ENCODE measurements around the gene CHRNA5.
A peak's percentile ranks its signal among the peaks of the same experiment; 100 is the strongest.

The CHRNA5 gene

DNA sequence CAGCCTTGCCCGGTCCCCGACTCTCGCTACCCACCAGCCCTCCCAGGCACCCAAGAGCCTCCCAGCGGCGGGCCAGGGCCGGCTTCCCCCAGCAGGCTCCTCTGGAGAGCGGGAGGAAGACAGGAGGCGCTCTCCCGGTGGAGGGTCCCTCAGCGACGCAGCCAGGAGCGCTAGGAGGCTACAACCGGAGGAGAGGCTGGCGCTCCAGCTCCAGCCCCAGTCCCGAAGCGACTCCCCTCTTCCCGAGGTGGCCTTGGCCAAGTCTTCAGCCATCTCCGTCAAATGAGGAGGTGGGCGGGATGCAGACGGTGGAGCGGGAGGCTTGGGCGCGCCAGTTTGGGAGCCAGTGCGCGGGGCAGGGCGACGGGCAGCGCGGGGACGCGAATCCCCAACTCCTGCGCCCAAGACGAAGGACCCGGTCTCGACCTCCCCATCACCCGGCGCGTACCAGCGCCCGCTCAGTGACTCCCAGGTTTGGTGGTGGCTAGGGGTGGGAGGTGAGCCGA lies 54.8 kb downstream of the CHRNA5 start:
- Histone ChIP-seq H2BK12ac (ENCODE audit: low read length in 2 of 2) (no peak overlapping the region), H3K9me3 (ENCODE audit: control insufficient read depth, low read length) (no peaks in the 10 kb centered on the region), H3K9ac (ENCODE audit: low read length) (no peak overlapping the region), H3K4ac (ENCODE audit: low read depth in 1 of 2, low read length in 2 of 2) (no peak overlapping the region), H2AK5ac (ENCODE audit: low read length, severe bottlenecking) (no peak overlapping the region), H3K79me1 (replicated peaks; ENCODE audit: low read length, poor library complexity, severe bottlenecking) (no peaks in the 10 kb centered on the region), H4K8ac (ENCODE audit: low read length) (no peak overlapping the region), H2BK15ac (ENCODE audit: low read depth, poor library complexity, severe bottlenecking) (no peak overlapping the region), H3K18ac (ENCODE audit: low read depth in 1 of 2, low read length in 2 of 2) (no peak overlapping the region), H3K4me3 (ENCODE audit: insufficient read depth in 1 of 2, low read depth in 1 of 2, low read length in 2 of 2) (peak overlapping the region; percentile 18 to 40), H3K4me1 (ENCODE audit: control insufficient read depth, insufficient read depth, low read depth, low read length) (peaks cover 14% of the 10 kb centered on the region), H3K14ac (ENCODE audit: low read length in 2 of 2) (no peak overlapping the region), H3K27me3 (ENCODE audit: control insufficient read depth in 1 of 2, insufficient read depth in 1 of 2, low read length in 2 of 2) (peaks cover 48 to 64% of the 10 kb centered on the region in 2 experiments), H3K4me2 (ENCODE audit: low read length, poor library complexity, severe bottlenecking) (peak overlapping the region; percentile 76), H2BK120ac (ENCODE audit: low read depth, low read length) (no peak overlapping the region), H3K27ac (ENCODE audit: low read length, poor library complexity, severe bottlenecking) (no peak overlapping the region), H2AFZ (ENCODE audit: low read depth, low read length) (no peak overlapping the region), H3K23ac (ENCODE audit: low read length in 2 of 2) (peak overlapping the region in 1 of 2 experiments; percentile 81), H2BK5ac (ENCODE audit: low read depth, low read length, poor library complexity, severe bottlenecking) (no peak overlapping the region), H3K36me3 (ENCODE audit: control insufficient read depth in 1 of 2, insufficient read depth in 2 of 2, low read depth in 1 of 2, low read length in 2 of 2) (no peaks in the 10 kb centered on the region), H4K91ac (ENCODE audit: low read length) (no peak overlapping the region)
- WGBS: under 1% methylated on average over 24 of the region's 41 CpGs
- peak; percentile 30 for DNase-seq

DNA sequence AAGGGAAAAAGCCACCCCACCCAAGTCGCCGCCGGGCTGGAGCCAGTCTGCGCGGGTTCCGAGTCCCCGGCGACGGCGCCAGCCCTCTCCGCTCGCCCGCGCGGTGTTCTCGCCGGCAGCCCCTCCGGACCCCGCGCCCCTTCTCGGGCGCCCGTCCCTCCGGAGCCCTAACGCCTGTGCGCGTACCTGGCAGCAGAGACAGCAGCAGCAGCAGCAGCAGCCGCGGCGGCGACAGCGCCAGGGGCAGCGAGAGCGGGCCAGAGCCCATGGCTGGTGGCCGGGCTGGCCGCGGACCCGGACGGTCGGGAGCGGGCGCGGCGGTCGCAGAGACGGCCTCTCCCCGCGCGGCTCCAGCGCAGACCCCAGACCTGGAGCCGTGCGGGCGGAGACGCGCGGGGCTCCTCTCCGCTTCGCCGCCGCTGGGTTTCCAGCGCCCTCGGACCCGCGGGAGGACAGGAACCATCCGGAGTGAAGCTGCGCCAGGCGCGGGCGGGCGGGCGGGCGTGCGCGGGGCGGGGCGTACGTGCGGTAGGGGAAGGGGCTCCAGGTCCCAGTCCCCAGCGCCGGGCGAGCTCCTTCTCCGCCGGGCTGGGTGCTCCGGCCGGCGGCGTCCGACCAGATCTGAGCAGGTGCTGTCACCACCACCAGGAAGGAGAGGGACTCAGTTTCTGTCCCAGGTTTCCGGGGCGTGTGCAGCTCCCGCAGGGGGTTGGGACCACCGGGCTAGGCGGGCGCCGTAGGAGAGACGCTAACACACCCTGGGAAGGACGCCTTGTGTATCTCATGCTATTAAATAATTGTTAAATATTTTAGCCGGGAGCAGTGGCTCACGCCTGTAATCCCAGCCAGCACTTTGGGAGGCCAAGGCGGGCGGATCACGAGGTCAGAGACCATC lies 55.5 kb downstream of the CHRNA5 start, which contains the start of gene CHRNA3:
TSS of gene CHRNA3 (minus strand) at position 470 of the 895 bp plus-strand sequence. CDS start at position 268, 202 bp downstream.
- no peak within 1 kb of the TSS for H3K18ac ChIP-seq (ENCODE audit: low read depth in 1 of 2, low read length in 2 of 2)
- H3K9ac ChIP-seq (ENCODE audit: low read length): no peak within 1 kb of the TSS
- H3K14ac ChIP-seq (ENCODE audit: low read length in 2 of 2): no peak within 1 kb of the TSS
- H3K4me1 ChIP-seq (ENCODE audit: control insufficient read depth, insufficient read depth, low read depth, low read length): peaks cover 14% of the 10 kb centered on the region
- no peak within 1 kb of the TSS for H2AFZ ChIP-seq (ENCODE audit: low read depth, low read length)
- peak within 1 kb of the TSS; percentile 18 to 40 for H3K4me3 ChIP-seq (ENCODE audit: insufficient read depth in 1 of 2, low read depth in 1 of 2, low read length in 2 of 2)
- no peaks in the 10 kb centered on the region for H3K9me3 ChIP-seq (ENCODE audit: control insufficient read depth, low read length)
- peak within 1 kb of the TSS in 1 of 2 experiments; percentile 81 for H3K23ac ChIP-seq (ENCODE audit: low read length in 2 of 2)
- peak within 1 kb of the TSS; percentile 76 for H3K4me2 ChIP-seq (ENCODE audit: low read length, poor library complexity, severe bottlenecking)
- 2% methylated on average over 66 of the region's 102 CpGs for WGBS
- H3K79me1 ChIP-seq (replicated peaks; ENCODE audit: low read length, poor library complexity, severe bottlenecking): no peaks in the 10 kb centered on the region
- no peaks in the 10 kb centered on the region for H3K36me3 ChIP-seq (ENCODE audit: control insufficient read depth in 1 of 2, insufficient read depth in 2 of 2, low read depth in 1 of 2, low read length in 2 of 2)
- no peak within 1 kb of the TSS for H4K91ac ChIP-seq (ENCODE audit: low read length)
- no peak within 1 kb of the TSS for H3K4ac ChIP-seq (ENCODE audit: low read depth in 1 of 2, low read length in 2 of 2)
- H4K8ac ChIP-seq (ENCODE audit: low read length): no peak within 1 kb of the TSS
- DNase-seq: no peak
- H2BK5ac ChIP-seq (ENCODE audit: low read depth, low read length, poor library complexity, severe bottlenecking): no peak within 1 kb of the TSS
- H2BK12ac ChIP-seq (ENCODE audit: low read length in 2 of 2): no peak within 1 kb of the TSS
- no peak within 1 kb of the TSS for H2AK5ac ChIP-seq (ENCODE audit: low read length, severe bottlenecking)
- H2BK120ac ChIP-seq (ENCODE audit: low read depth, low read length): no peak within 1 kb of the TSS
- no peak within 1 kb of the TSS for H3K27ac ChIP-seq (ENCODE audit: low read length, poor library complexity, severe bottlenecking)
- peaks cover 52 to 71% of the 10 kb centered on the region in 2 experiments for H3K27me3 ChIP-seq (ENCODE audit: control insufficient read depth in 1 of 2, insufficient read depth in 1 of 2, low read length in 2 of 2)
- no peak within 1 kb of the TSS for H2BK15ac ChIP-seq (ENCODE audit: low read depth, poor library complexity, severe bottlenecking)

DNA sequence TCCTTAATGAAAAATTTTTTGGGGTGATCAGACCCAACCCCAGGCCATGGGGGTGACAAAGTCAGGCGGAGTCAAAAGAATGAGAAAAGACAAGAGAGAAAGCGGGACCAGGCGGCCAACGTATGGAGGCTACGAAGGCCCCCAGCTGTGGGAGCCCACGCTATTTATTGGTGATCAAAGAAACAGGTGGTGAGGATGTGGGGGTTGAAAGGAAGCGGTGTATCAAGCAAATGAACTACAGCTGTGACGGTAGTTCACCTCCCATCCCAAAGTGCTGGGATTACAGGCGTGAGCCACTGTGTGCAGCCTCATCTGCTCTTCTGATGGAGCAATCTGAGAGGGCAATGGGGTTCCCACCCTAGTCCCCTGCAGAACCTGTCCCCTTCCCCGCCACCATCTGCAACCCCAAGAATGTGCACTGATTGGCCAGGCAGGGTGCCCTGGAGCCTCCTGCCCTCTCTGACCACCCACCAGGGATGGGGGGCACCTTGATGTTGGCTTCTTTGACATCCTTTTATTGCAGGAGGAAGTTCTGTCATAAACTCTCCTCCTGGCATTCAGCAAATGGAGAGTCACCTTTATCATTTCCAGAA lies 56.6 kb downstream of the CHRNA5 start:
- Histone ChIP-seq H4K8ac (ENCODE audit: low read length) (no peak overlapping the region), H3K4me2 (ENCODE audit: low read length, poor library complexity, severe bottlenecking) (no peak overlapping the region), H2BK120ac (ENCODE audit: low read depth, low read length) (no peak overlapping the region), H3K9ac (ENCODE audit: low read length) (no peak overlapping the region), H2BK15ac (ENCODE audit: low read depth, poor library complexity, severe bottlenecking) (no peak overlapping the region), H2BK12ac (ENCODE audit: low read length in 2 of 2) (no peak overlapping the region), H3K36me3 (ENCODE audit: control insufficient read depth in 1 of 2, insufficient read depth in 2 of 2, low read depth in 1 of 2, low read length in 2 of 2) (no peaks in the 10 kb centered on the region), H3K79me1 (replicated peaks; ENCODE audit: low read length, poor library complexity, severe bottlenecking) (no peaks in the 10 kb centered on the region), H3K27me3 (ENCODE audit: control insufficient read depth in 1 of 2, insufficient read depth in 1 of 2, low read length in 2 of 2) (peaks cover 63 to 82% of the 10 kb centered on the region in 2 experiments), H2BK5ac (ENCODE audit: low read depth, low read length, poor library complexity, severe bottlenecking) (no peak overlapping the region), H3K4ac (ENCODE audit: low read depth in 1 of 2, low read length in 2 of 2) (no peak overlapping the region), H3K18ac (ENCODE audit: low read depth in 1 of 2, low read length in 2 of 2) (no peak overlapping the region), H3K4me1 (ENCODE audit: control insufficient read depth, insufficient read depth, low read depth, low read length) (peaks cover 14% of the 10 kb centered on the region), H3K27ac (ENCODE audit: low read length, poor library complexity, severe bottlenecking) (no peak overlapping the region), H3K14ac (ENCODE audit: low read length in 2 of 2) (no peak overlapping the region), H3K4me3 (ENCODE audit: insufficient read depth in 1 of 2, low read depth in 1 of 2, low read length in 2 of 2) (no peak overlapping the region), H2AK5ac (ENCODE audit: low read length, severe bottlenecking) (no peak overlapping the region), H3K9me3 (ENCODE audit: control insufficient read depth, low read length) (no peaks in the 10 kb centered on the region), H3K23ac (ENCODE audit: low read length in 2 of 2) (no peak overlapping the region), H2AFZ (ENCODE audit: low read depth, low read length) (peak overlapping the region; percentile 11), H4K91ac (ENCODE audit: low read length) (no peak overlapping the region)
- DNase-seq: no peak
- 80% methylated on average over 10 of the region's 10 CpGs for WGBS

Data from mesenchymal stem cell (in vitro differentiated cells and primary cell).